ENCODE data around the gene ANO1. TPM values are rescaled to one million over a fixed set of nuclear protein-coding genes. Genes with fewer than 3 reads are reported as not detected.

ANO1 gene
- total and polyA plus RNA-seq, 4 donors: 7.8 to 64.8 (median 32.2) TPM

- Histone ChIP-seq H3K4me1 (ENCODE audit: control insufficient read depth in 4 of 4, insufficient read depth in 4 of 4, low read length in 3 of 4) (peaks cover 10 to 27% (median 17%) of the 10 kb centered on the region in 4 donors), H3K27me3 (ENCODE audit: control insufficient read depth in 4 of 4, insufficient read depth in 4 of 4, low read length in 3 of 4) (no peaks in the 10 kb centered on the region), H3K36me3 (ENCODE audit: control insufficient read depth in 4 of 4, insufficient read depth in 3 of 4, low read depth in 1 of 4, low read length in 3 of 4) (peaks cover 0 to 13% (median 3%) of the 10 kb centered on the region in 4 donors), H3K27ac (ENCODE audit: low read depth in 1 of 2, low read length in 2 of 2) (peak overlapping the region; percentile 22 to 53), H3K9ac (ENCODE audit: low read depth in 1 of 2, low read length in 2 of 2) (no peak overlapping the region), H3K9me3 (ENCODE audit: control insufficient read depth in 4 of 4, low read length in 3 of 4) (no peaks in the 10 kb centered on the region), H3K4me3 (ENCODE audit: low read depth in 1 of 3, low read length in 3 of 3) (no peak overlapping the region)
- TF ChIP-seq YY1 (IDR thresholded peaks at IDR 0.05) (no peak), HNF4A (conservative IDR thresholded peaks at IDR 0.05) (peak; percentile 16 to 52), FOXA2 (IDR thresholded peaks at IDR 0.05) (peak; percentile 15), TAF1 (conservative IDR thresholded peaks at IDR 0.05) (no peak), RAD21 (IDR thresholded peaks at IDR 0.05) (peak; percentile 42 to 46), CTCF (IDR thresholded peaks at IDR 0.05; ENCODE audit: low read depth, low read length, missing input control) (no peak), EGR1 (IDR thresholded peaks at IDR 0.05; ENCODE audit: low read depth in 2 of 2) (no peak), NR2F2 (IDR thresholded peaks at IDR 0.05) (no peak), RXRA (IDR thresholded peaks at IDR 0.05) (peak; percentile 16 to 79), FOXA1 (IDR thresholded peaks at IDR 0.05) (peak; percentile 64)
- TF ChIP-seq, protein P1, sequence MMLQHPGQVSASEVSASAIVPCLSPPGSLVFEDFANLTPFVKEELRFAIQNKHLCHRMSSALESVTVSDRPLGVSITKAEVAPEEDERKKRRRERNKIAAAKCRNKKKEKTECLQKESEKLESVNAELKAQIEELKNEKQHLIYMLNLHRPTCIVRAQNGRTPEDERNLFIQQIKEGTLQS (IDR thresholded peaks at IDR 0.05): no peak
- TF ChIP-seq, protein P2, sequence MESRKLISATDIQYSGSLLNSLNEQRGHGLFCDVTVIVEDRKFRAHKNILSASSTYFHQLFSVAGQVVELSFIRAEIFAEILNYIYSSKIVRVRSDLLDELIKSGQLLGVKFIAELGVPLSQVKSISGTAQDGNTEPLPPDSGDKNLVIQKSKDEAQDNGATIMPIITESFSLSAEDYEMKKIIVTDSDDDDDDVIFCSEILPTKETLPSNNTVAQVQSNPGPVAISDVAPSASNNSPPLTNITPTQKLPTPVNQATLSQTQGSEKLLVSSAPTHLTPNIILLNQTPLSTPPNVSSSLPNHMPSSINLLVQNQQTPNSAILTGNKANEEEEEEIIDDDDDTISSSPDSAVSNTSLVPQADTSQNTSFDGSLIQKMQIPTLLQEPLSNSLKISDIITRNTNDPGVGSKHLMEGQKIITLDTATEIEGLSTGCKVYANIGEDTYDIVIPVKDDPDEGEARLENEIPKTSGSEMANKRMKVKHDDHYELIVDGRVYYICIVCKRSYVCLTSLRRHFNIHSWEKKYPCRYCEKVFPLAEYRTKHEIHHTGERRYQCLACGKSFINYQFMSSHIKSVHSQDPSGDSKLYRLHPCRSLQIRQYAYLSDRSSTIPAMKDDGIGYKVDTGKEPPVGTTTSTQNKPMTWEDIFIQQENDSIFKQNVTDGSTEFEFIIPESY (IDR thresholded peaks at IDR 0.05): no peak
- DNase-seq (ENCODE audit: low spot score): no peak
- WGBS: 53% methylated on average over 24 of the region's 24 CpGs
Measured at GRCh38 chr11:70105755-70106571, 27.8 kb downstream of the ANO1 start.

DNA sequence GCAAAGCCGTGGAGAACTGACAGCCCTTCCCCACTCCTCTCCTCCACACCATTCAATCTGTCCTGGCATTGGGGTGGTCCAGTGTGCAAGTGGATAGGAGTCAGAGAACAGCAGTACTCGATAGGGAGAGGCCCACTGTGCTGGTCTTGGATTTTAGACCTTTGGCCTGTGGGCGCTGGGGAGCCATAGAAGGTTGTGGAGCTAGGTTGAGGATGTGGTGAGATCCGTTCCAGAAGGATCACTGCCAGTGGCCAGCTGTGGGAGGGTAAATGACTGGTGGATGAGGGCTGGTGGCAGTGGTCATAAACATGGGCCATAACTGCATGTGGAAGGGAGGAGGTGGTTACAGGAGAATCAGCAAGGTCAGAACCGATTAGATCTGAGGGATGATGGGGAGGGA is 28.6 kb downstream of the ANO1 start:
- H3K9ac ChIP-seq (ENCODE audit: low read depth in 1 of 2, low read length in 2 of 2): no peak overlapping the region
- peak overlapping the region; percentile 22 to 53 for H3K27ac ChIP-seq (ENCODE audit: low read depth in 1 of 2, low read length in 2 of 2)
- TF ChIP-seq NR2F2 (IDR thresholded peaks at IDR 0.05) (no peak), FOXA2 (IDR thresholded peaks at IDR 0.05) (no peak), EGR1 (IDR thresholded peaks at IDR 0.05; ENCODE audit: low read depth in 2 of 2) (no peak), SP1 (IDR thresholded peaks at IDR 0.05) (no peak), HNF4A (conservative IDR thresholded peaks at IDR 0.05) (no peak)
- no peak for DNase-seq (ENCODE audit: low spot score)
- no peak overlapping the region for H3K4me3 ChIP-seq (ENCODE audit: low read depth in 1 of 3, low read length in 3 of 3)
- no peaks in the 10 kb centered on the region for H3K9me3 ChIP-seq (ENCODE audit: control insufficient read depth in 4 of 4, low read length in 3 of 4)
- no peaks in the 10 kb centered on the region for H3K27me3 ChIP-seq (ENCODE audit: control insufficient read depth in 4 of 4, insufficient read depth in 4 of 4, low read length in 3 of 4)
- H3K36me3 ChIP-seq (ENCODE audit: control insufficient read depth in 4 of 4, insufficient read depth in 3 of 4, low read depth in 1 of 4, low read length in 3 of 4): peaks cover 0 to 13% (median 3%) of the 10 kb centered on the region in 4 donors
- WGBS: 83% methylated on average over 5 of the region's 5 CpGs
- H3K4me1 ChIP-seq (ENCODE audit: control insufficient read depth in 4 of 4, insufficient read depth in 4 of 4, low read length in 3 of 4): peaks cover 10 to 27% (median 17%) of the 10 kb centered on the region in 4 donors

GRCh38 chr11:70107191-70107590 is 29.1 kb downstream of the ANO1 start:
- Histone ChIP-seq H3K27me3 (ENCODE audit: control insufficient read depth in 4 of 4, insufficient read depth in 4 of 4, low read length in 3 of 4) (no peaks in the 10 kb centered on the region), H3K27ac (ENCODE audit: low read depth in 1 of 2, low read length in 2 of 2) (no peak overlapping the region), H3K36me3 (ENCODE audit: control insufficient read depth in 4 of 4, insufficient read depth in 3 of 4, low read depth in 1 of 4, low read length in 3 of 4) (peaks cover 0 to 10% (median 3%) of the 10 kb centered on the region in 4 donors), H3K4me1 (ENCODE audit: control insufficient read depth in 4 of 4, insufficient read depth in 4 of 4, low read length in 3 of 4) (peaks cover 10 to 27% (median 17%) of the 10 kb centered on the region in 4 donors), H3K4me3 (ENCODE audit: low read depth in 1 of 3, low read length in 3 of 3) (no peak overlapping the region), H3K9ac (ENCODE audit: low read depth in 1 of 2, low read length in 2 of 2) (no peak overlapping the region), H3K9me3 (ENCODE audit: control insufficient read depth in 4 of 4, low read length in 3 of 4) (no peaks in the 10 kb centered on the region)
- TF ChIP-seq NR2F2 (IDR thresholded peaks at IDR 0.05): no peak
- 77% methylated on average over 9 of the region's 9 CpGs for WGBS
- no peak for DNase-seq (ENCODE audit: low spot score)

All from liver (tissue), 9 donors.